ENCODE data around the gene FNTB.
"Not testable (repeated sequence)": the region's sequence is repeated elsewhere in the genome, so short reads cannot be mapped to it uniquely, and the experiment has no call there.

FNTB gene

GRCh38 chr14:65019944-65020566 is 33.4 kb downstream of the FNTB start:
- peak; percentile 64 for DNase-seq (ENCODE audit: low spot score)

- no peak for DNase-seq (ENCODE audit: low spot score)
Measured at GRCh38 chr14:65024957-65025356, 38.3 kb downstream of the FNTB start.

GRCh38 chr14:65025818-65026217 is 39.1 kb downstream of the FNTB start:
- no peak for DNase-seq (ENCODE audit: low spot score)

GRCh38 chr14:65026526-65026925 is 39.8 kb downstream of the FNTB start:
- no peak for DNase-seq (ENCODE audit: low spot score)

GRCh38 chr14:65027127-65027799 is 40.6 kb downstream of the FNTB start:
- no peak for DNase-seq (ENCODE audit: low spot score)

GRCh38 chr14:65028937-65029336 is 42.2 kb downstream of the FNTB start:
- DNase-seq (ENCODE audit: low spot score) = no peak

- not testable (repeated sequence) for DNase-seq (ENCODE audit: low spot score)
Measured at GRCh38 chr14:65031321-65031720, 44.6 kb downstream of the FNTB start.

- no peak for DNase-seq (ENCODE audit: low spot score)
Measured at GRCh38 chr14:65032319-65032718, 45.6 kb downstream of the FNTB start.

GRCh38 chr14:65033181-65033580 is 46.5 kb downstream of the FNTB start:
- DNase-seq (ENCODE audit: low spot score) = no peak

- no peak for DNase-seq (ENCODE audit: low spot score)
Measured at GRCh38 chr14:65034021-65034420, 47.3 kb downstream of the FNTB start.

GRCh38 chr14:65035049-65035448 is 48.4 kb downstream of the FNTB start:
- no peak for DNase-seq (ENCODE audit: low spot score)

- DNase-seq (ENCODE audit: low spot score) = no peak
Measured at GRCh38 chr14:65038966-65039365, 52.3 kb downstream of the FNTB start.

- DNase-seq (ENCODE audit: low spot score) = no peak
Measured at GRCh38 chr14:65040666-65041433, 54.2 kb downstream of the FNTB start.

- DNase-seq (ENCODE audit: low spot score) = no peak
Measured at GRCh38 chr14:65041434-65041915, 54.8 kb downstream of the FNTB start.

- DNase-seq (ENCODE audit: low spot score) = no peak
Measured at GRCh38 chr14:65042296-65042695, 55.6 kb downstream of the FNTB start.

- DNase-seq (ENCODE audit: low spot score) = no peak
Measured at GRCh38 chr14:65042731-65043372, 56.2 kb downstream of the FNTB start.

GRCh38 chr14:65043893-65044595 is 57.3 kb downstream of the FNTB start:
- DNase-seq (ENCODE audit: low spot score) = no peak

- DNase-seq (ENCODE audit: low spot score) = no peak
Measured at GRCh38 chr14:65044596-65044959, 57.9 kb downstream of the FNTB start.

GRCh38 chr14:65045006-65045405 is 58.3 kb downstream of the FNTB start:
- DNase-seq (ENCODE audit: low spot score) = no peak

GRCh38 chr14:65045709-65046108 is 59.0 kb downstream of the FNTB start:
- DNase-seq (ENCODE audit: low spot score) = no peak

- DNase-seq (ENCODE audit: low spot score) = no peak
Measured at GRCh38 chr14:65052832-65053231, 66.1 kb downstream of the FNTB start.

- DNase-seq (ENCODE audit: low spot score) = no peak
Measured at GRCh38 chr14:65053466-65053865, 66.8 kb downstream of the FNTB start.
